Thyroid gland (tissue), 4 donors: Measurements from ENCODE around the gene HEXB. TPM values are rescaled to one million over a fixed set of nuclear protein-coding genes. Genes with fewer than 3 reads are reported as not detected.

Experiments used
- DNase-seq, 2 donors: peaks; one replicate each; pipeline ENCODE4 v3.0.0-alpha.2; 2019
- H3K27ac ChIP-seq, 3 donors: fragments of 200-600 bp; sonication (generic); 1 replicate in 2 of 3; 2 replicates in 1 of 3; pipeline ENCODE4 v1.5.1; 2016 to 2019; ENCODE audit warnings: mild to moderate bottlenecking in 1 of 3, moderate library complexity in 1 of 3
- H3K27me3 ChIP-seq: fragments of 200-600 bp; sonication (generic); one replicate; pipeline ENCODE4 v1.5.1; 2019
- H3K36me3 ChIP-seq, 2 donors: fragments of 200-600 bp; sonication (generic); one replicate each; pipeline ENCODE4 v1.5.1; 2016 to 2019
- H3K4me1 ChIP-seq, 2 donors: fragments of 200-600 bp; sonication (generic); one replicate each; pipeline ENCODE4 v1.5.1; 2017 to 2019
- H3K4me3 ChIP-seq, 3 donors: fragments of 200-600 bp; sonication (generic); replicated peaks in 1 of 3; 1 replicate in 2 of 3; 2 replicates in 1 of 3; pipeline ENCODE4 v1.5.1; 2016; ENCODE audit warnings: mild to moderate bottlenecking in 1 of 3
- H3K9me3 ChIP-seq: fragments of 200-600 bp; sonication (generic); one replicate; pipeline ENCODE4 v1.5.1; 2017
- CTCF ChIP-seq, 6 experiments: fragments of 200-600 bp in 3 of 6; fragments of 450-650 bp in 3 of 6; sonication (generic) in 3 of 6; IDR thresholded peaks; one replicate each; pipeline ENCODE4 v1.5.1; 2016 to 2019; ENCODE audit warnings: antibody characterized with exemption in 6 of 6, mild to moderate bottlenecking in 2 of 6, inconsistent platforms in 1 of 6, moderate library complexity in 1 of 6
- POLR2A ChIP-seq, 2 donors: fragments of 450-650 bp; IDR thresholded peaks; one replicate each; pipeline ENCODE4 v1.6.1; 2017; ENCODE audit warnings: antibody characterized with exemption in 2 of 2, mild to moderate bottlenecking in 2 of 2, moderate library complexity in 1 of 2
- WGBS, 2 donors: methylation state at CpG; one replicate each; pipeline ENCODE4 v1.1.5; 2017; 5-methylcytosine and 5-hydroxymethylcytosine counted together
- intact Hi-C: fragments of 100-400 bp; cut with DNase I; formaldehyde crosslinking; loops from one replicate; pipeline ENCODE4 v1.15.1; 2023
- total RNA-seq, 4 donors: library from RNA; depleted of rRNA; stranded (reverse); fragments of >200 nt; gene quantifications; one replicate each; pipeline ENCODE4 v1.2.3, GENCODE V29; 2016

Gene HEXB
- 100 to 1,000 TPM; 141 to 264 (median 166) TPM for total RNA-seq

GRCh38 chr5:74684900-74685851, at the start of gene HEXB:
Gene HEXB (plus strand): TSS chr5:74685233. CDS start chr5:74685261, 28 bp downstream.
- Histone ChIP-seq H3K27me3 (no peaks in the 10 kb centered on the region), H3K4me3 (peak within 1 kb of the TSS; percentile 37 to 80 (median 75)), H3K9me3 (no peaks in the 10 kb centered on the region), H3K4me1 (peaks cover 0 to 14% of the 10 kb centered on the region in 2 donors), H3K27ac (peak within 1 kb of the TSS; percentile 80 to 95 (median 93)), H3K36me3 (peaks cover 2 to 3% of the 10 kb centered on the region in 2 donors)
- peak; percentile 92 to 93 for DNase-seq
- WGBS, 2 donors = 9 to 22% methylated on average over 14 to 19 of the region's 78 CpGs
- TF ChIP-seq POLR2A (IDR thresholded peaks at IDR 0.05) (peak in 1 of 2 donors; percentile 94), CTCF (IDR thresholded peaks at IDR 0.05) (peak in 2 of 6 experiments; percentile 8 to 16)
- intact Hi-C loops = loop anchor here (10.0 kb wide), 1 partner anchor 220 kb away; no protein-coding TSS in a partner anchor

- H3K36me3 ChIP-seq = no peaks in the 10 kb centered on the region
- H3K27ac ChIP-seq = no peak overlapping the region
- peaks cover 2 to 34% of the 10 kb centered on the region in 2 donors for H3K4me1 ChIP-seq
- no peak overlapping the region for H3K4me3 ChIP-seq
- WGBS, 2 donors = 96 to 97% methylated on average over 12 of the region's 12 CpGs
- no peaks in the 10 kb centered on the region for H3K9me3 ChIP-seq
- H3K27me3 ChIP-seq = no peaks in the 10 kb centered on the region
- no peak for TF ChIP-seq CTCF (IDR thresholded peaks at IDR 0.05)
- no peak for TF ChIP-seq POLR2A (IDR thresholded peaks at IDR 0.05)
- intact Hi-C loops = no loop called here
- DNase-seq = no peak
Measured at GRCh38 chr5:74636149-74636548, 48.9 kb upstream of the HEXB start.

GRCh38 chr5:74636552-74636951, 48.5 kb upstream of the HEXB start:
- no peak for DNase-seq
- H3K9me3 ChIP-seq = no peaks in the 10 kb centered on the region
- no peak overlapping the region for H3K4me3 ChIP-seq
- intact Hi-C loops = no loop called here
- no peaks in the 10 kb centered on the region for H3K36me3 ChIP-seq
- 75 to 80% methylated on average over 4 of the region's 4 CpGs for WGBS, 2 donors
- TF ChIP-seq CTCF (IDR thresholded peaks at IDR 0.05) (no peak), POLR2A (IDR thresholded peaks at IDR 0.05) (no peak)
- H3K27me3 ChIP-seq = no peaks in the 10 kb centered on the region
- peaks cover 0 to 30% of the 10 kb centered on the region in 2 donors for H3K4me1 ChIP-seq
- no peak overlapping the region for H3K27ac ChIP-seq

- H3K27ac ChIP-seq = no peak overlapping the region
Measured at GRCh38 chr5:74638544-74638969, 46.5 kb upstream of the HEXB start.

More at GRCh38 chr5:74638544-74638969, 46.5 kb upstream of the HEXB start:
- intact Hi-C loops = no loop called here
- H3K4me3 ChIP-seq = no peak overlapping the region
- WGBS, 2 donors = 76 to 89% methylated on average over 1 of the region's 1 CpG
- no peaks in the 10 kb centered on the region for H3K27me3 ChIP-seq
- H3K9me3 ChIP-seq = no peaks in the 10 kb centered on the region
- no peak for DNase-seq
- H3K4me1 ChIP-seq = peaks cover 0 to 28% of the 10 kb centered on the region in 2 donors
- no peaks in the 10 kb centered on the region for H3K36me3 ChIP-seq
- TF ChIP-seq POLR2A (IDR thresholded peaks at IDR 0.05) (no peak), CTCF (IDR thresholded peaks at IDR 0.05) (no peak)
